ENCODE measurements around the gene LNX1. TPM values are rescaled to one million over a fixed set of nuclear protein-coding genes. Genes with fewer than 3 reads are reported as not detected.

LNX1 gene
- total and polyA plus RNA-seq, 9 donors = 0.35 to 4.4 (median 1.5) TPM

DNA sequence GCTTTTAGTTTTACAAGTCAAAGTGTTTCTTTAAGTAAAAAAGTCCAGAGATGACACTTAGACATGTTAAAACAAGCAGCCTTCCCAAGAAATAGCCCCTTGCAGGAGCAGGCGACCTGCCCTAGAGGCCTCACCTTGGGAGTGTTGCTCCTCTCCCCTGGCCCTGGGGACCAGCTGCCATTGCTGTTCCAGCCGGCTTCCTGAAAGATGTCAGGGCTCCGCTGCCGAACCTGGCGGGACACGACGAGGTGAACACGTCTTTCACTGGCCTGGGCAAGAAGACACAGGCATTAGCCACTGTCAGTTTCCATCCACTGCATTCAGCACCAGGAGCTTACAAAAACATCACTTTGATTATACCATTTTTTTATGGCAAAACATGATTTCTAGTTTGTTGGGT, 109.7 kb downstream of the LNX1 start:
- TF ChIP-seq EP300 (IDR thresholded peaks at IDR 0.05) (no peak), POLR2A (IDR thresholded peaks at IDR 0.05) (no peak)
- TF ChIP-seq, protein P1, sequence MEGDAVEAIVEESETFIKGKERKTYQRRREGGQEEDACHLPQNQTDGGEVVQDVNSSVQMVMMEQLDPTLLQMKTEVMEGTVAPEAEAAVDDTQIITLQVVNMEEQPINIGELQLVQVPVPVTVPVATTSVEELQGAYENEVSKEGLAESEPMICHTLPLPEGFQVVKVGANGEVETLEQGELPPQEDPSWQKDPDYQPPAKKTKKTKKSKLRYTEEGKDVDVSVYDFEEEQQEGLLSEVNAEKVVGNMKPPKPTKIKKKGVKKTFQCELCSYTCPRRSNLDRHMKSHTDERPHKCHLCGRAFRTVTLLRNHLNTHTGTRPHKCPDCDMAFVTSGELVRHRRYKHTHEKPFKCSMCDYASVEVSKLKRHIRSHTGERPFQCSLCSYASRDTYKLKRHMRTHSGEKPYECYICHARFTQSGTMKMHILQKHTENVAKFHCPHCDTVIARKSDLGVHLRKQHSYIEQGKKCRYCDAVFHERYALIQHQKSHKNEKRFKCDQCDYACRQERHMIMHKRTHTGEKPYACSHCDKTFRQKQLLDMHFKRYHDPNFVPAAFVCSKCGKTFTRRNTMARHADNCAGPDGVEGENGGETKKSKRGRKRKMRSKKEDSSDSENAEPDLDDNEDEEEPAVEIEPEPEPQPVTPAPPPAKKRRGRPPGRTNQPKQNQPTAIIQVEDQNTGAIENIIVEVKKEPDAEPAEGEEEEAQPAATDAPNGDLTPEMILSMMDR (IDR thresholded peaks at IDR 0.05) = no peak
- intact Hi-C loops (cut with DNase I) = no loop called here
- no peak for DNase-seq
- H3K27me3 ChIP-seq = no peaks in the 10 kb centered on the region
- H3K27ac ChIP-seq = no peak overlapping the region
- 93 to 95% (median 94%) methylated on average over 8 of the region's 8 CpGs for WGBS, 3 donors
- no peaks in the 10 kb centered on the region for H3K9me3 ChIP-seq
- H3K4me3 ChIP-seq = no peak overlapping the region
- no peaks in the 10 kb centered on the region for H3K36me3 ChIP-seq
- peaks cover 16% of the 10 kb centered on the region for H3K4me1 ChIP-seq (ENCODE audit: insufficient read depth)

DNA sequence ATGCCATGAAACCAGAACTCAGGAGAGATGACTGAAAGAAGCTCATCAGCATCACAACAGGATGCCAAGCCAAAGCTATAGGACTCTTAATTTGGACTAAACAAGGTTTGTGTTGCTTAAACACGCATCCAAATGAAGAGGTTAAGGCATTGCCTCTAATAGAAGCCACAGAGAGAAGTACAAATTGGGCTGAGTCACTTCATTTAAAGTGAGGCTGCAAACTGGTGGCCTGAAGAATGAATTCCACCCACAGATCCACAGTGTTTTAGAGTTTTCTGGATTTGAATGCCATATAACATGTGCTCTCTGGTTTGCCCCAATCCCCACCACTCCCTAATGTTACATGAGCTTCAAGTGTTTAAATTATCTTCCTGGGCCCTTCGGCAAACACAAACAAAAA, 110.4 kb downstream of the LNX1 start:
- Histone ChIP-seq H3K27ac (no peak overlapping the region), H3K9me3 (no peaks in the 10 kb centered on the region), H3K4me3 (no peak overlapping the region), H3K27me3 (no peaks in the 10 kb centered on the region), H3K4me1 (ENCODE audit: insufficient read depth) (peaks cover 13% of the 10 kb centered on the region), H3K36me3 (no peaks in the 10 kb centered on the region)
- 93 to 95% (median 94%) methylated on average over 2 of the region's 2 CpGs for WGBS, 3 donors
- DNase-seq = no peak
- intact Hi-C loops (cut with DNase I) = no loop called here
- TF ChIP-seq POLR2A (IDR thresholded peaks at IDR 0.05) (no peak), EP300 (IDR thresholded peaks at IDR 0.05) (no peak)
- TF ChIP-seq, protein P1 (IDR thresholded peaks at IDR 0.05) = no peak

DNA sequence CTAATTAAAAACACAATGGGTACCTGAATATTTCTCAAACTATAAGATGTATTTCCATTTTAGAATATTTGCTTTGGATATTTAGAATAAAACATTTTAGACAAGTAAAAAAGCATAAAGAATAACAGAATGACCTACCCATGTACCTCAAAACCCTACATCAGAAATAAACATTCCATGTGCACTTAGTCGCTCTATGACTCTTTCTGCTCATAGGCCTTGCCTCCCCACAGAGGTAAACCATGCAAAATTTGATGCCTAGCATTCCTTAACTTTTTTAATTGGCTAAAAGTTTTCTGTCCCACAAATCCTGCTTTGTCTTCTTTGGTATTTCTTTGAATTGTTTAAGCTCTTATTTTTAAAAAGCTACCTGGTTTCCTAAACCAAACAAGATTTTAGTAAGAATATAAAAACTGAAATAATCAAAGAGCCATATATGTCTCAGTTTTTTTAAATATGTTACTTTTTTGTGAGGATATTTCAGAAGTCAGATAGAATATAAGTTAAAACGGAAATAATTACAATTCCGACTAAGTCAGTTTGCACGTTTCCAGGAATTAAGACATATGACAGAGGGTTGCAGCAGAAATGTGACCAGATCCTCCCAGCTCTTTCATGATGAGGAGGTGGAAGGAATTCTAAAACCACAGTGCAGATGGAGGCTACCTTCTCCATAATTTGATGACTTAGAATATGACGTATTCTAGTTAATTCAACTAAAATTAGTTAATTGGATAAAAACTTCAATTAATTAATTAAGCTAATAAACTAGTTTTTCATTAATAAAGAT, 111.4 kb downstream of the LNX1 start:
- intact Hi-C loops (cut with DNase I) = no loop called here
- WGBS, 3 donors = 86 to 97% (median 95%) methylated on average over 5 of the region's 5 CpGs

DNA sequence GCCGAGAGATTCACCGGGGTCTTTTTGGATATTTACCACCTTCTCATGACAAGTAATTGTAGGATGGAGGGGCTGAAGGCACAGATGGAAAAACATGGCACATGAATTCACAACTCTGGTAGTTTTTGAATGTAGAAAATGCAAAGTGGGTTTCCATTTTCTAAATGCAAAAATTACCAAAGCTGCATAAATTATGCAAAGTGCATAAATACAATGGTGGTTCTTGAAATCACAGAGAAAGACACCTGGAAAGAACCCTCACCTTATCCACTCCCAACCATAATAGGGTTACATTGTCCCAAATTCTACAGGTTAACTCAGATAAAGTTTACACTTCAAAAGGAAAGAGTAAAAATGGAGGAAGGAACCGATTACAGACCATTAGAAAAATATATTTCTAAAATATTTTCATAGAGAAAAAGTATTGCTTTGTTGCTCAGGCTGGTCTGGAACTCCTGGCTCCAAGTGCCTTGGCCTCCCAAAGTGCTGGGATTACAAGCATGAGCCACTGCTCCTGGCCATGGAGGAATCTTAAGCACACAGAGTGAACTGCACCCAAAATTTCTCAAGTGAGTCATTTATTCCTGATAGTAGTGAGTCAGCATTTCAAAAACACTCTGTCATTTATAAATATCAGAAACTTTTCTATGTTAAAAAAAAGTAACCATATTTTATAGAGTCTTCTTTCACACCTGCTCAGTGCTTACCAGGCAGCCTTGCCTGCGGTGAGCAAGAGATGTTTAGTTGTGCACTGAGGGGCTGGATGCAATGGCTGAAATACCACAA, 112.4 kb downstream of the LNX1 start:
- intact Hi-C loops (cut with DNase I) = no loop called here
- no peak for TF ChIP-seq POLR2A (IDR thresholded peaks at IDR 0.05)
- no peak for TF ChIP-seq EP300 (IDR thresholded peaks at IDR 0.05)
- TF ChIP-seq, protein P1 (IDR thresholded peaks at IDR 0.05) = no peak
- WGBS, 3 donors = 91 to 98% (median 97%) methylated on average over 4 of the region's 4 CpGs
- H3K4me1 ChIP-seq (ENCODE audit: insufficient read depth) = peaks cover 4% of the 10 kb centered on the region
- no peak overlapping the region for H3K4me3 ChIP-seq
- H3K9me3 ChIP-seq = no peaks in the 10 kb centered on the region
- no peaks in the 10 kb centered on the region for H3K27me3 ChIP-seq
- H3K27ac ChIP-seq = no peak overlapping the region
- DNase-seq = no peak
- no peaks in the 10 kb centered on the region for H3K36me3 ChIP-seq

More for the DNA sequence above, 111.4 kb downstream of the LNX1 start:
- no peaks in the 10 kb centered on the region for H3K36me3 ChIP-seq
- H3K27me3 ChIP-seq = no peaks in the 10 kb centered on the region
- TF ChIP-seq POLR2A (IDR thresholded peaks at IDR 0.05) = no peak
- TF ChIP-seq, protein P1 (IDR thresholded peaks at IDR 0.05) = no peak
- no peak for TF ChIP-seq EP300 (IDR thresholded peaks at IDR 0.05)
- H3K9me3 ChIP-seq = no peaks in the 10 kb centered on the region
- DNase-seq = no peak
- H3K4me1 ChIP-seq (ENCODE audit: insufficient read depth) = peaks cover 11% of the 10 kb centered on the region
- no peak overlapping the region for H3K4me3 ChIP-seq
- H3K27ac ChIP-seq = no peak overlapping the region
